GM12878 (cell line): Measurements from ENCODE around the gene EML5. TPM values are rescaled to one million over a fixed set of nuclear protein-coding genes. Genes with fewer than 3 reads are reported as not detected.

ENCODE experiments used
- ATAC-seq: fragments of 200-7000 bp; cut with Tn5 transposase; 3 replicates; pipeline ENCODE4 v1.9.1; 2020; ENCODE audit warnings: mild to moderate bottlenecking, moderate library complexity
- BruUV-seq: library from RNA; stranded (reverse); fragments of 400-500 nt; replicated peaks from 2 replicates; lab custom pipeline; 2021; lab: Mats Ljungman, UMichigan
- CTCF ChIA-PET: fragments of 300-600 bp; sonication (Branson Sonifier 250); formaldehyde crosslinking; extraction: SDS; loops from one replicate; lab custom pipeline; 2021; ENCODE audit warnings: inconsistent platforms; lab: Yijun Ruan, JAX
- POLR2A ChIA-PET: fragments of 350-600 bp; formaldehyde crosslinking; extraction: SDS; loops from one replicate; lab custom pipeline; 2021; ENCODE audit warnings: inconsistent platforms; lab: Charles Lee
- RAD21 ChIA-PET: fragments of 300-600 bp; sonication (Branson Sonifier 250); formaldehyde crosslinking; loops from one replicate; lab custom pipeline; 2023; ENCODE audit warnings: antibody characterized with exemption; ENCODE audit not compliant: unreplicated experiment; lab: Charles Lee
- SMC1A ChIA-PET: fragments of 300-600 bp; sonication (Branson Sonifier 250); formaldehyde crosslinking; loops from one replicate; lab custom pipeline; 2023; ENCODE audit not compliant: unreplicated experiment, uncharacterized antibody; lab: Charles Lee
- DNase-seq: peaks from one replicate; pipeline ENCODE4 v3.0.0-alpha.2; 2011; ENCODE audit warnings: low read depth, low spot score
- FAIRE-seq: peaks from 3 replicates; lab custom pipeline; 2011; peaks lifted over from hg19 to GRCh38; lab: Jason Lieb, UNC
- H2AFZ ChIP-seq: 2 replicates; pipeline ENCODE4 v1.6.0; 2011; ENCODE audit warnings: low read depth, low read length, control low read depth; ENCODE audit not compliant: control insufficient read depth
- H3K27ac ChIP-seq: 2 replicates; pipeline ENCODE4 v1.5.1; 2011; ENCODE audit warnings: control low read depth; ENCODE audit not compliant: control insufficient read depth, insufficient read depth
- H3K27me3 ChIP-seq, 2 experiments: replicated peaks in 1 of 2; 2 replicates each; pipeline versions ENCODE4 v1.6.0 to v1.6.1; 2011; ENCODE audit warnings: low read length in 1 of 2; ENCODE audit not compliant: control insufficient read depth in 2 of 2, insufficient read depth in 2 of 2
- H3K36me3 ChIP-seq, 2 experiments: 2 replicates each; pipeline ENCODE4 v1.5.1; 2011; ENCODE audit warnings: low read length in 1 of 2; ENCODE audit not compliant: control insufficient read depth in 2 of 2, insufficient read depth in 2 of 2
- H3K4me1 ChIP-seq: 2 replicates; pipeline ENCODE4 v1.6.1; 2011; ENCODE audit warnings: mild to moderate bottlenecking, low read length, moderate library complexity, mixed read lengths; ENCODE audit not compliant: control insufficient read depth, insufficient read depth
- H3K4me2 ChIP-seq: 2 replicates; pipeline ENCODE4 v1.6.0; 2011; ENCODE audit warnings: control low read depth; ENCODE audit not compliant: control insufficient read depth, insufficient read depth
- H3K4me3 ChIP-seq: fragments of 200-600 bp; sonication (generic); 2 replicates; pipeline ENCODE4 v1.5.1; 2016
- H3K79me2 ChIP-seq: 2 replicates; pipeline ENCODE4 v1.6.0; 2011; ENCODE audit warnings: low read length; ENCODE audit not compliant: control insufficient read depth, insufficient read depth
- H3K9ac ChIP-seq: 2 replicates; pipeline ENCODE4 v1.8.0; 2011; ENCODE audit warnings: low read length, control low read depth, mixed read lengths; ENCODE audit not compliant: control insufficient read depth, insufficient read depth
- H3K9me3 ChIP-seq: replicated peaks from 3 replicates; pipeline ENCODE4 v1.5.1; 2011; ENCODE audit warnings: mild to moderate bottlenecking, low read length; ENCODE audit not compliant: control insufficient read depth, insufficient read depth
- H4K20me1 ChIP-seq: 2 replicates; pipeline ENCODE4 v1.6.0; 2011; ENCODE audit not compliant: control insufficient read depth, insufficient read depth
- ATF7 ChIP-seq: fragments of 450-650 bp; IDR thresholded peaks from 2 replicates; pipeline ENCODE4 v1.6.1; 2016; ENCODE audit warnings: low read depth, mild to moderate bottlenecking
- FOXM1 ChIP-seq: IDR thresholded peaks from 2 replicates; pipeline ENCODE4 v1.6.1; 2012; ENCODE audit warnings: low read depth, mild to moderate bottlenecking, inconsistent platforms, low read length, moderate library complexity
- HDGF ChIP-seq: fragments of 450-650 bp; IDR thresholded peaks from 2 replicates; pipeline ENCODE4 v1.6.1; 2016; ENCODE audit warnings: antibody characterized with exemption
- NRF1 ChIP-seq: conservative IDR thresholded peaks from 2 replicates; pipeline ENCODE4 v1.6.1; 2011; ENCODE audit warnings: mild to moderate bottlenecking, low read depth, low read length, improper control_type of control experiment
- RB1 ChIP-seq: fragments of 450-650 bp; formaldehyde crosslinking; IDR thresholded peaks from 2 replicates; pipeline ENCODE4 v1.6.1; 2017; ENCODE audit warnings: mild to moderate bottlenecking, borderline replicate concordance
- RBBP5 ChIP-seq: fragments of 200-600 bp; sonication (generic); conservative IDR thresholded peaks from 2 replicates; pipeline ENCODE4 v1.6.1; 2016
- SMAD5 ChIP-seq: IDR thresholded peaks from 2 replicates; pipeline ENCODE4 v1.6.1; 2016; ENCODE audit warnings: antibody characterized with exemption, low read depth
- SMARCA5 ChIP-seq: fragments of 450-650 bp; IDR thresholded peaks from 2 replicates; pipeline ENCODE4 v1.6.1; 2017; ENCODE audit warnings: mild to moderate bottlenecking
- SMC3 ChIP-seq: IDR thresholded peaks from 2 replicates; pipeline ENCODE4 v1.6.1; 2011; ENCODE audit warnings: low read length, improper control_type of control experiment, borderline replicate concordance
- TARDBP ChIP-seq: IDR thresholded peaks from 2 replicates; pipeline ENCODE4 v1.6.1; 2016; ENCODE audit warnings: borderline replicate concordance
- TCF12 ChIP-seq: IDR thresholded peaks from 2 replicates; pipeline ENCODE4 v1.6.1; 2011; ENCODE audit warnings: low read depth, mild to moderate bottlenecking, low read length
- YY1 ChIP-seq: IDR thresholded peaks from 2 replicates; pipeline ENCODE4 v1.6.1; 2011; ENCODE audit warnings: low read depth, mild to moderate bottlenecking, low read length
- ZNF217 ChIP-seq: fragments of 450-650 bp; IDR thresholded peaks from 2 replicates; pipeline ENCODE4 v1.6.1; 2017; ENCODE audit warnings: antibody characterized with exemption, mild to moderate bottlenecking
- ZNF24 ChIP-seq: fragments of 450-650 bp; IDR thresholded peaks from 2 replicates; pipeline ENCODE4 v1.6.1; 2017; ENCODE audit warnings: antibody characterized with exemption, mild to moderate bottlenecking
- WGBS: methylation state at CpG from one replicate; pipeline ENCODE4 v1.1.6; 2016; ENCODE audit warnings: low lambda C conversion rate; ENCODE audit not compliant: insufficient replicate concordance, insufficient coverage; ENCODE audit errors: missing lambda C conversion rate; 5-methylcytosine and 5-hydroxymethylcytosine counted together
- in situ Hi-C: fragments of 300-500 bp; cut with MboI; formaldehyde crosslinking; loops from 9 replicates; pipeline ENCODE4 v1.14.3; 2018; ENCODE audit warnings: mixed read lengths
- intact Hi-C: fragments of 100-400 bp; cut with micrococcal nuclease; formaldehyde crosslinking; loops from one replicate; pipeline ENCODE4 v1.14.2; 2022; ENCODE audit not compliant: unreplicated experiment
- polyA plus RNA-seq, 11 experiments: library from polyadenylated mRNA; depleted of rRNA in 4 of 11; unstranded in 6 of 11; stranded (reverse) in 5 of 11; fragments of >200 nt; fragmentation: Nextera tagmentation in 4 of 11; fragmentation: Illumina TruSeq in 1 of 11; extraction: Ambion mirVana in 4 of 11; extraction: Trizol in 1 of 11; gene quantifications; 1 replicate in 1 of 11; 2 replicates in 10 of 11; pipeline versions ENCODE4 v1.2.1 to v1.2.3, GENCODE V29; 2011 to 2016; ENCODE audit warnings: inconsistent platforms in 2 of 11, missing spikeins in 2 of 11, low read depth in 1 of 11
- total RNA-seq, 4 experiments: library from RNA; depleted of rRNA in 3 of 4; stranded (reverse); fragments of >200 nt in 3 of 4; fragmentation: Illumina TruSeq in 1 of 4; extraction: Trizol in 1 of 4; gene quantifications; 2 replicates each; pipeline versions ENCODE4 v1.2.1 to v1.2.3, GENCODE V29; 2013 to 2021
- TF ChIP-seq, protein P1 (sequence below): IDR thresholded peaks from 2 replicates; pipeline ENCODE4 v1.6.1; 2012; ENCODE audit warnings: low read depth, low read length, improper control_type of control experiment
- TF ChIP-seq, protein P2 (sequence below): fragments of 450-650 bp; IDR thresholded peaks from 2 replicates; pipeline ENCODE4 v1.6.1; 2016; ENCODE audit warnings: mild to moderate bottlenecking
- TF ChIP-seq, protein P3 (sequence below): fragments of 450-650 bp; conservative IDR thresholded peaks from 2 replicates; pipeline ENCODE4 v1.6.1; 2017; ENCODE audit warnings: mild to moderate bottlenecking, moderate library complexity
- TF ChIP-seq, protein P4 (sequence below): fragments of 150-350 bp; IDR thresholded peaks from 2 replicates; pipeline ENCODE4 v1.6.1; 2014; ENCODE audit warnings: mild to moderate bottlenecking, low read depth, low read length

Gene EML5
- total and polyA plus RNA-seq, 10 of the 15 experiments (the other 5 are each of a cell fraction or from before 2014, with no cell fraction given) = 0.08 to 0.35 (median 0.22) TPM; not detected in 1

DNA sequence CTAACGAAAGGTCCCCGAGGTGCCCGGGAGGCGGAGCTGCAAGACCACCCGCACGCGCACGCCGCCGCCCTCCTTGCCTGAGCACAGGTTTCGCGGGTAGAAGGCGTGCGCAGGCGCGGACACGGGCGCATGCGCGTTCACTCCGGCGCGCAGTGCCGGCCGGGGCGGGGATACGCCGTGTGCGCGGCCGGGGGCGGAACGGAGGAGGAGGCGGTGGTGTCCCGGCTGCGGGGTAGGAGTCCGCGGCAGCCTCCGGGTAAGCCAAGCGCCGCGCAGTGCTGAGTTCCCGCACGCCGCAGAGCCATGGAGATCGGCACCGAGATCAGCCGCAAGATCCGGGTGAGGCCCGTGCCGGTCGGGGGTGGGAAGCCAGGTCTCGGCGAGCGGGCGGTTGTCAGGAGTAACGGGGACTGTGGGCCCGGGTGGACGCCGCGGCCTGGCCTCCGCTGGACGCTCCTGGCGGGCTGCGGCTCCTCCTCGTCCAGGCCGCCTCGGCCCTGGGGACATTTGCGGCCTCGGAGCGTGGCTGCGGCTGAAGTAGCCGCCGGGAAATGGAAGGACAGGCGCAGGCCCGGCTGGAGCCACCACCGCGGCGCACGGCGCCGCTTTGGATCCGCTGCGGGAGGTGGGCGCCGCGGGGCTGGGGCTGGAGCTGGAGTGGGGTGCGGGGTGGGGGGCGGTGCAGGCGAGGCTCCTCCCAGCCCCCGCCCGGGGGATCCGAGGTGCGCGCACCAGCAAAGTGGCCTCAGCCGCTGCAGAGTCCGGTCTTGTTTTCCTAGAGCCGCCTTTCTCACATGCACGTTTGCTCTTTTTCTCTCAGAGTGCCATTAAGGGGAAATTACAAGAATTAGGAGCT is 229.7 kb downstream of the EML5 start, which contains the start of gene ZC3H14 (continued):
- TF ChIP-seq, protein P1, sequence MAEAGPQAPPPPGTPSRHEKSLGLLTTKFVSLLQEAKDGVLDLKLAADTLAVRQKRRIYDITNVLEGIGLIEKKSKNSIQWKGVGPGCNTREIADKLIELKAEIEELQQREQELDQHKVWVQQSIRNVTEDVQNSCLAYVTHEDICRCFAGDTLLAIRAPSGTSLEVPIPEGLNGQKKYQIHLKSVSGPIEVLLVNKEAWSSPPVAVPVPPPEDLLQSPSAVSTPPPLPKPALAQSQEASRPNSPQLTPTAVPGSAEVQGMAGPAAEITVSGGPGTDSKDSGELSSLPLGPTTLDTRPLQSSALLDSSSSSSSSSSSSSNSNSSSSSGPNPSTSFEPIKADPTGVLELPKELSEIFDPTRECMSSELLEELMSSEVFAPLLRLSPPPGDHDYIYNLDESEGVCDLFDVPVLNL = peak; percentile 69
- TF ChIP-seq ATF7 = no peak
- TF ChIP-seq SMC3 = 0 out of 2 replicates have a peak, but pooled peaks have one; percentile 22
- TF ChIP-seq TCF12 = peak; percentile 9; the same call in 1 of the 2 replicates
- TF ChIP-seq RB1 = 0 out of 2 replicates have a peak, but pooled peaks have one; percentile 67
- TF ChIP-seq SMARCA5 = peak; percentile 28; the same call in 1 of the 2 replicates
- TF ChIP-seq, protein P2, sequence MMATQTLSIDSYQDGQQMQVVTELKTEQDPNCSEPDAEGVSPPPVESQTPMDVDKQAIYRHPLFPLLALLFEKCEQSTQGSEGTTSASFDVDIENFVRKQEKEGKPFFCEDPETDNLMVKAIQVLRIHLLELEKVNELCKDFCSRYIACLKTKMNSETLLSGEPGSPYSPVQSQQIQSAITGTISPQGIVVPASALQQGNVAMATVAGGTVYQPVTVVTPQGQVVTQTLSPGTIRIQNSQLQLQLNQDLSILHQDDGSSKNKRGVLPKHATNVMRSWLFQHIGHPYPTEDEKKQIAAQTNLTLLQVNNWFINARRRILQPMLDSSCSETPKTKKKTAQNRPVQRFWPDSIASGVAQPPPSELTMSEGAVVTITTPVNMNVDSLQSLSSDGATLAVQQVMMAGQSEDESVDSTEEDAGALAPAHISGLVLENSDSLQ = 0 out of 2 replicates have a peak, but pooled peaks have one; percentile 3
- TF ChIP-seq NRF1 = peak; percentile 93
- peak; percentile 13; the same call in 1 of the 2 replicates for TF ChIP-seq YY1
- TF ChIP-seq SMAD5 = peak; percentile 58; the same call in 1 of the 2 replicates

DNA sequence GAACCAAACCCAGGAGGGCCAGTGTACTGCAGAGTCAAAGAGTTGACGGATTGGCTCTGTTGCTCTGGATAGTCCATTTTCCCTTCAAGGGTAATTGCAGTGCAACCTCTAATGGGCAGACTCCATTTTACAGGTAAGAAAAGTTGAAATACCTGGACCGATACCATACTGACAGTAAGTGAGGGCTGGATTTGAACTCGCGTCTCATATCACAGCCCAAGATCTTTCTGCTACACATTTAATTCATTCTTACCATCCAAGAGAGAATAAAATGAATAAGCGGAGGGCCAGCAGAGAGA is 230.3 kb downstream of the EML5 start:
- peak overlapping the region; percentile 79 for H2AFZ ChIP-seq
- no peak overlapping the region for H3K27ac ChIP-seq
- H3K27me3 ChIP-seq = no peaks in the 10 kb centered on the region; a peak in 2 of 4 replicates
- DNase-seq (no peak), FAIRE-seq (no peak), ATAC-seq (no peak)
- H3K4me1 ChIP-seq = no peaks in the 10 kb centered on the region
- CTCF ChIA-PET = interaction anchor here (1.4 to 2.6 kb wide), 2 partner anchors 71 to 105 kb away, joined by 3 to 9 read pairs; no protein-coding TSS in a partner anchor
- SMC1A ChIA-PET = no interaction called here
- in situ Hi-C loops (no loop called here), intact Hi-C loops (loop anchor here (5.0 kb wide), 1 partner anchor 70 kb away; no protein-coding TSS in a partner anchor)
- 0 out of 2 replicates have a peak overlapping the region, but pooled peaks have one; percentile 66 for H3K9ac ChIP-seq
- RAD21 ChIA-PET = interaction anchor here (1.0 kb wide), 1 partner anchor 107 kb away, joined by 3 read pairs; no protein-coding TSS in a partner anchor
- POLR2A ChIA-PET = no interaction called here
- no peaks in the 10 kb centered on the region for H4K20me1 ChIP-seq
- peak overlapping the region; percentile 64 for H3K4me2 ChIP-seq
- 21% methylated on average over 5 of the region's 5 CpGs for WGBS
- H3K36me3 ChIP-seq = no peaks in the 10 kb centered on the region
- no peaks in the 10 kb centered on the region; the same call in 2 of the 3 replicates for H3K9me3 ChIP-seq
- no TSS peak for BruUV-seq
- H3K79me2 ChIP-seq = peaks cover 17% of the 10 kb centered on the region
- H3K4me3 ChIP-seq = peak overlapping the region; percentile 52
- TF ChIP-seq, protein P3, sequence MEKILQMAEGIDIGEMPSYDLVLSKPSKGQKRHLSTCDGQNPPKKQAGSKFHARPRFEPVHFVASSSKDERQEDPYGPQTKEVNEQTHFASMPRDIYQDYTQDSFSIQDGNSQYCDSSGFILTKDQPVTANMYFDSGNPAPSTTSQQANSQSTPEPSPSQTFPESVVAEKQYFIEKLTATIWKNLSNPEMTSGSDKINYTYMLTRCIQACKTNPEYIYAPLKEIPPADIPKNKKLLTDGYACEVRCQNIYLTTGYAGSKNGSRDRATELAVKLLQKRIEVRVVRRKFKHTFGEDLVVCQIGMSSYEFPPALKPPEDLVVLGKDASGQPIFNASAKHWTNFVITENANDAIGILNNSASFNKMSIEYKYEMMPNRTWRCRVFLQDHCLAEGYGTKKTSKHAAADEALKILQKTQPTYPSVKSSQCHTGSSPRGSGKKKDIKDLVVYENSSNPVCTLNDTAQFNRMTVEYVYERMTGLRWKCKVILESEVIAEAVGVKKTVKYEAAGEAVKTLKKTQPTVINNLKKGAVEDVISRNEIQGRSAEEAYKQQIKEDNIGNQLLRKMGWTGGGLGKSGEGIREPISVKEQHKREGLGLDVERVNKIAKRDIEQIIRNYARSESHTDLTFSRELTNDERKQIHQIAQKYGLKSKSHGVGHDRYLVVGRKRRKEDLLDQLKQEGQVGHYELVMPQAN = peak; percentile 11; the same call in 1 of the 2 replicates
- TF ChIP-seq RB1 (no peak), ZNF217 (peak; percentile 76; the same call in 1 of the 2 replicates), SMAD5 (no peak), HDGF (no peak), ZNF24 (no peak), FOXM1 (no peak), TARDBP (no peak), RBBP5 (no peak)
- TF ChIP-seq, protein P4, sequence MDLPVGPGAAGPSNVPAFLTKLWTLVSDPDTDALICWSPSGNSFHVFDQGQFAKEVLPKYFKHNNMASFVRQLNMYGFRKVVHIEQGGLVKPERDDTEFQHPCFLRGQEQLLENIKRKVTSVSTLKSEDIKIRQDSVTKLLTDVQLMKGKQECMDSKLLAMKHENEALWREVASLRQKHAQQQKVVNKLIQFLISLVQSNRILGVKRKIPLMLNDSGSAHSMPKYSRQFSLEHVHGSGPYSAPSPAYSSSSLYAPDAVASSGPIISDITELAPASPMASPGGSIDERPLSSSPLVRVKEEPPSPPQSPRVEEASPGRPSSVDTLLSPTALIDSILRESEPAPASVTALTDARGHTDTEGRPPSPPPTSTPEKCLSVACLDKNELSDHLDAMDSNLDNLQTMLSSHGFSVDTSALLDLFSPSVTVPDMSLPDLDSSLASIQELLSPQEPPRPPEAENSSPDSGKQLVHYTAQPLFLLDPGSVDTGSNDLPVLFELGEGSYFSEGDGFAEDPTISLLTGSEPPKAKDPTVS = no peak
